Neutrophil (primary cell): ENCODE measurements around the gene CTSH.

Source experiments
- H3K27ac ChIP-seq: fragments of 200-600 bp; sonication (generic); 2 replicates; pipeline ENCODE4 v1.5.1; 2016; ENCODE audit warnings: mild to moderate bottlenecking, moderate library complexity
- H3K27me3 ChIP-seq: fragments of 200-600 bp; sonication (generic); 2 replicates; pipeline ENCODE4 v1.6.0; 2016; ENCODE audit warnings: mild to moderate bottlenecking
- H3K36me3 ChIP-seq: fragments of 200-600 bp; sonication (generic); 2 replicates; pipeline ENCODE4 v1.5.1; 2017
- H3K4me1 ChIP-seq, 2 experiments: fragments of 200-600 bp in 1 of 2; sonication (generic) in 1 of 2; 1 replicate in 1 of 2; 2 replicates in 1 of 2; pipeline versions ENCODE4 v1.5.1 to v1.6.1; 2013 to 2016; ENCODE audit warnings: low read depth in 1 of 2, low read length in 1 of 2, mild to moderate bottlenecking in 1 of 2, moderate library complexity in 1 of 2; ENCODE audit not compliant: control insufficient read depth in 1 of 2, insufficient read depth in 1 of 2
- H3K4me3 ChIP-seq, 2 experiments: fragments of 200-600 bp in 1 of 2; sonication (generic) in 1 of 2; 1 replicate in 1 of 2; 2 replicates in 1 of 2; pipeline ENCODE4 v1.5.1; 2013 to 2016; ENCODE audit warnings: low read depth in 1 of 2, low read length in 1 of 2, mild to moderate bottlenecking in 1 of 2, moderate library complexity in 1 of 2
- H3K9me3 ChIP-seq: fragments of 200-600 bp; sonication (generic); 2 replicates; pipeline ENCODE4 v1.5.1; 2016
- CTCF ChIP-seq: fragments of 200-600 bp; sonication (generic); IDR thresholded peaks from 2 replicates; pipeline ENCODE4 v1.5.1; 2016; ENCODE audit warnings: antibody characterized with exemption

Gene CTSH

DNA sequence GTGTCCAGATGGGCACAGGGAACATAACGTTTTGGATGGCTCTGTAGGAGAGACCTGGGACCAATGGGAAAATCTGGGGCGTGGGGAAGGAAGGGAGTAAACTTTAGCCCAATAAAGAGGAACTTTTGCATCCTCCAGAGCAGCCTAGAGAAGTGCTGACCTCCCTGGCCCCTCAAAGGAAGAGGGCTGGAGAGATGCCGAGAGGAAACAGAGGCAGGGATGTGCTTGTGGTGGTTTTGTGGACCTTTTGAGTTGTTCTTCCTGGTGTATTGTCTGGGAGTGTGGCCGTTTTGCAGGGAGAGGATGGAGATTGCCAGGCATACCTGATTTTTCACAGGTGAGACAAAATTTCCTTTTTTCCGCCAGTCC lies 10.2 kb downstream of the CTSH start:
- TF ChIP-seq CTCF = no peak
- Histone ChIP-seq H3K9me3 (no peaks in the 10 kb centered on the region), H3K27me3 (no peaks in the 10 kb centered on the region), H3K36me3 (peaks cover 51% of the 10 kb centered on the region), H3K27ac (no peak overlapping the region), H3K4me3 (no peak overlapping the region), H3K4me1 (peaks cover 52 to 53% of the 10 kb centered on the region in 2 experiments)

- H3K27ac ChIP-seq = no peak overlapping the region
- peaks cover 57% of the 10 kb centered on the region for H3K36me3 ChIP-seq
- peaks cover 46 to 47% of the 10 kb centered on the region in 2 experiments for H3K4me1 ChIP-seq
- TF ChIP-seq CTCF = no peak
- no peaks in the 10 kb centered on the region for H3K27me3 ChIP-seq
- no peak overlapping the region for H3K4me3 ChIP-seq
- H3K9me3 ChIP-seq = no peaks in the 10 kb centered on the region
These were observed 10.8 kb downstream of the CTSH start for GRCh38 chr15:78933823-78934654.

- Histone ChIP-seq H3K27me3 (no peaks in the 10 kb centered on the region), H3K36me3 (peaks cover 64% of the 10 kb centered on the region), H3K9me3 (no peaks in the 10 kb centered on the region), H3K27ac (no peak overlapping the region), H3K4me3 (no peak overlapping the region), H3K4me1 (peaks cover 38 to 40% of the 10 kb centered on the region in 2 experiments)
- no peak for TF ChIP-seq CTCF
These were observed 11.5 kb downstream of the CTSH start for GRCh38 chr15:78933187-78933822.

DNA sequence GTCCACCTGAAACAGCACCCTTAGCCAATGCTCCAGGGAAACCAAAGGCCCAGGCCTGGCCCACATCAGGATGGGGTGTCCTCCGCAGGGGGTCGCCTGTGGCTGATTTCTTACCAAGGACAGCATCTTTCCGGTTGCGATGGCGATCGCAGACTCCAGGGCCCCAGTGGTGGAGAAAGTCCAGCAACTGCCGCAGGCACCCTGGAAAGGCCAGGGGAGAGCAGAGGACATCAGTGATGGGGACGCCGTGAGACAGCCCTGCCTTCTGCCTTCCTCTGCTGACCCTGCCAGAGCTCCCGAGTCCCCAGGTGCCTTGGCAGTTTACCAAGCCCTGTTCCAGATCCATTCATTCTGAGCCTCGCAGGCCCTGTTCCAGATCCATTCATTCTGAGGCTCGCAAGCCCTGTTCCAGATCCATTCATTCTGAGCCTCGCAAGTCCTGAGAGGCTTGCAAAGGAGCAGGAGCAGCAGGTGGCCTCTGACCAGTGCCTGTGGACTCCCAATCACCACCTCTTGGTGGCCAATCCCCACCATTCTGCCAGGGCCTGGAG lies 12.5 kb downstream of the CTSH start:
- no peaks in the 10 kb centered on the region for H3K27me3 ChIP-seq
- H3K27ac ChIP-seq = no peak overlapping the region
- peaks cover 29 to 30% of the 10 kb centered on the region in 2 experiments for H3K4me1 ChIP-seq
- no peaks in the 10 kb centered on the region for H3K9me3 ChIP-seq
- H3K4me3 ChIP-seq = no peak overlapping the region
- TF ChIP-seq CTCF = no peak
- H3K36me3 ChIP-seq = peaks cover 73% of the 10 kb centered on the region

DNA sequence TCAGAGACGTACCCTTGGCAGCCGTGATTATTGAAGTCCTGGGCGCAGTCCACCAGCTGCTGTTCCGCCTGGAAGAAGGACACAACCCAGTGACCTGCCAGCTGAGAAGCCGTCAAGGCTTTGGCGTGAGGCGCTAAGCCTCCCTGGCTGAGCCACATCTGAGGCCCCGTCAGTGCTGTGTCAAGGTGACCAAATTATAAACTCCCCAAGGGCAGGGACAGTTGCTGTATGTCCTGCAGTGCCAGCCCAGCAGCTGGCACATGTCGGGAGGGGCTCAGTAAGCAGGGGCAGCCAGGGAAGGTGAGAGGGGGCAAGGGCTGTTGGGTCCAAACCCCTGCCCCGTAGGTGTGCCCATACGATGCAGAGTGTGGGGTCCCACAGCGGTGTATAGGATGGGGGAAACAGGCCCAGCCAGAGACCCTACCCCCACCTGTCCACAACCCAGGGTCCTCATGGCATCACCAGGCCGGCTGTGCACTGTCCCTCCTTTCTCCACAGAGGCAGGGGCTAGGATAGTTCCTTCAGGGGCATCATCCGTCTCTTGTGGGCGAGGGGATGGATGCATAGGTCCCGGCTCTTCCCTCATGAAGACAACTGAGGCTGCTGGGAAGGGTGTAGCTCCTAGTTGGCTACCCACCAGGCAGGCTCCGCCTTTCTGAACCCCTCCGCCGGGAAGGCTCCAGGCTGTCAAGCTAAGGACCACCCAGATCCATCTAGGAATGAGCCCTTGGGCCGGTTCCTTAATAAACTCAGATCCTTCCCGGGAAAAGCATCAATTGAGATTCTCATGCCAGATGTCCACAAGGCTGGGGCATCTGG lies 13.2 kb downstream of the CTSH start:
- Histone ChIP-seq H3K27ac (no peak overlapping the region), H3K4me3 (no peak overlapping the region), H3K27me3 (no peaks in the 10 kb centered on the region), H3K36me3 (peaks cover 80% of the 10 kb centered on the region), H3K4me1 (peaks cover 22 to 23% of the 10 kb centered on the region in 2 experiments), H3K9me3 (no peaks in the 10 kb centered on the region)
- TF ChIP-seq CTCF = no peak
